ENCODE results near the gene ABI1. TPM values are rescaled to one million over a fixed set of nuclear protein-coding genes. Genes with fewer than 3 reads are reported as not detected.

ABI1 gene
- total and polyA plus RNA-seq, 2 donors (not counting 3 experiments of a cell fraction or from before 2014, with no cell fraction given) = 58.8 to 59.1 TPM

- dilution Hi-C loops (cut with MboI; ENCODE audit: extremely low pct_ligation_motif_present, low sequenced_read_pairs) (no loop called here), intact Hi-C loops (cut with micrococcal nuclease) (no loop called here)
- H3K36me3 ChIP-seq (ENCODE audit: control insufficient read depth in 2 of 2, extremely low read depth in 1 of 2, insufficient read depth in 2 of 2, low read length in 2 of 2) = no peaks in the 10 kb centered on the region
- no peak overlapping the region for H3K27ac ChIP-seq (ENCODE audit: insufficient read depth, low read depth, low read length)
- no peaks in the 10 kb centered on the region for H3K9me1 ChIP-seq (replicated peaks; ENCODE audit: control insufficient read depth, extremely low read depth, insufficient read depth, low read length)
- no peak overlapping the region for H2AFZ ChIP-seq (ENCODE audit: low read depth, low read length)
- FAIRE-seq (no peak), DNase-seq (ENCODE audit: low read depth, low spot score) (no peak)
- no peaks in the 10 kb centered on the region for H3K9me3 ChIP-seq (replicated peaks; ENCODE audit: control insufficient read depth, insufficient read depth, low read length)
- ChIA-PET POLR2A (no interaction called here), CTCF (interaction anchor here (1.1 kb wide), 1 partner anchor 50 kb away, joined by 6 read pairs; no protein-coding TSS in a partner anchor)
- TF ChIP-seq MAX (IDR thresholded peaks at IDR 0.05; ENCODE audit: insufficient read depth, insufficient read length) (no peak), POLR2AphosphoS5 (IDR thresholded peaks at IDR 0.05; ENCODE audit: insufficient read depth, low read depth, low read length) (no peak), JUN (IDR thresholded peaks at IDR 0.05; ENCODE audit: borderline replicate concordance, insufficient read depth, insufficient read length, low read depth) (no peak), FOS (IDR thresholded peaks at IDR 0.05; ENCODE audit: borderline replicate concordance, insufficient read depth, low read length) (no peak), GATA2 (IDR thresholded peaks at IDR 0.05; ENCODE audit: insufficient read depth, insufficient read length, low read depth, low read length) (no peak), EZH2 (IDR thresholded peaks at IDR 0.05; ENCODE audit: borderline replicate concordance, low read depth, low read length, severe bottlenecking) (no peak), POLR2A (IDR thresholded peaks at IDR 0.05; ENCODE audit: low read depth, low read length) (no peak), CTCF (IDR thresholded peaks at IDR 0.05; ENCODE audit: extremely low read depth in 1 of 2, insufficient read depth in 1 of 2, low read depth in 1 of 2, low read length in 2 of 2) (no peak), MYC (IDR thresholded peaks at IDR 0.05; ENCODE audit: low read depth, low read length) (no peak)
- peaks cover 68% of the 10 kb centered on the region for H3K79me2 ChIP-seq (ENCODE audit: control insufficient read depth, insufficient read depth, low read length)
- H3K27me3 ChIP-seq (ENCODE audit: control insufficient read depth in 2 of 2, insufficient read depth in 2 of 2, low read length in 2 of 2) = no peaks in the 10 kb centered on the region
- no peaks in the 10 kb centered on the region for H3K4me1 ChIP-seq (ENCODE audit: control insufficient read depth, extremely low read depth, insufficient read depth, low read length)
- H3K4me2 ChIP-seq (ENCODE audit: insufficient read depth, low read length) = no peak overlapping the region
- H3K9ac ChIP-seq (replicated peaks; ENCODE audit: extremely low read depth, insufficient read depth, low read length) = no peak overlapping the region
- peaks cover 2% of the 10 kb centered on the region for H4K20me1 ChIP-seq (replicated peaks; ENCODE audit: control insufficient read depth, extremely low read depth, insufficient read depth, low read length)
- BruUV-seq (replicated peaks) = no TSS peak
- no peak overlapping the region for H3K4me3 ChIP-seq (replicated peaks in 1 of 3; ENCODE audit: insufficient read depth in 1 of 3, low read depth in 1 of 3, low read length in 3 of 3)
These were observed 54.2 kb downstream of the ABI1 start for GRCh38 chr10:26806557-26806956.
